GM06990 (cell line): ENCODE results near the gene GNA14.
"Not testable (repeated sequence)": the region's sequence is repeated elsewhere in the genome, so short reads cannot be mapped to it uniquely, and the experiment has no call there.

Experiments used
- DNase-seq: peaks from one replicate; pipeline ENCODE4 v3.0.0-alpha.2; 2011; ENCODE audit not compliant: insufficient read length; ENCODE audit errors: extremely low read depth
- H3K27me3 ChIP-seq: replicated peaks from 2 replicates; pipeline ENCODE4 v1.6.0; 2011; ENCODE audit warnings: low read length; ENCODE audit not compliant: control insufficient read depth, insufficient read depth
- H3K36me3 ChIP-seq: 2 replicates; pipeline ENCODE4 v1.5.1; 2011; ENCODE audit warnings: low read length; ENCODE audit not compliant: control insufficient read depth, insufficient read depth
- H3K4me3 ChIP-seq: replicated peaks from 2 replicates; pipeline ENCODE4 v1.5.1; 2011; ENCODE audit warnings: low read depth, mild to moderate bottlenecking, control low read depth, low read length
- CTCF ChIP-seq: IDR thresholded peaks from 2 replicates; pipeline ENCODE4 v1.5.1; 2011; ENCODE audit warnings: low read length, control low read depth, mild to moderate bottlenecking, inconsistent platforms; ENCODE audit not compliant: insufficient read depth, poor library complexity, severe bottlenecking

GNA14 gene

GRCh38 chr9:77451507-77451906 lies 196.6 kb downstream of the GNA14 start:
- no peaks in the 10 kb centered on the region for H3K36me3 ChIP-seq
- no peaks in the 10 kb centered on the region; the same call in 1 of the 2 replicates for H3K27me3 ChIP-seq
- TF ChIP-seq CTCF = no peak
- DNase-seq = no peak
- H3K4me3 ChIP-seq = no peak overlapping the region

GRCh38 chr9:77450085-77450475 lies 198.0 kb downstream of the GNA14 start:
- DNase-seq = no peak
- TF ChIP-seq CTCF = no peak

GRCh38 chr9:77449240-77450084 lies 198.7 kb downstream of the GNA14 start:
- no peak for DNase-seq
- no peak for TF ChIP-seq CTCF
- Histone ChIP-seq H3K36me3 (no peaks in the 10 kb centered on the region), H3K27me3 (peaks cover 1% of the 10 kb centered on the region; the same call in 1 of the 2 replicates), H3K4me3 (no peak overlapping the region)

More at GRCh38 chr9:77450085-77450475, 198.0 kb downstream of the GNA14 start:
- H3K36me3 ChIP-seq = no peaks in the 10 kb centered on the region
- no peak overlapping the region for H3K4me3 ChIP-seq
- H3K27me3 ChIP-seq = peaks cover under 1% of the 10 kb centered on the region; the same call in 1 of the 2 replicates

GRCh38 chr9:77447646-77448045 lies 200.5 kb downstream of the GNA14 start:
- H3K27me3 ChIP-seq = peaks cover 1% of the 10 kb centered on the region; the same call in 1 of the 2 replicates
- no peak for DNase-seq
- H3K4me3 ChIP-seq = no peak overlapping the region
- no peak for TF ChIP-seq CTCF
- no peaks in the 10 kb centered on the region for H3K36me3 ChIP-seq

GRCh38 chr9:77442436-77442835 lies 205.7 kb downstream of the GNA14 start:
- Histone ChIP-seq H3K36me3 (no peaks in the 10 kb centered on the region), H3K4me3 (no peak overlapping the region), H3K27me3 (peaks cover 1% of the 10 kb centered on the region; the same call in 1 of the 2 replicates)
- no peak for DNase-seq
- TF ChIP-seq CTCF = no peak

GRCh38 chr9:77441124-77441523 lies 207.0 kb downstream of the GNA14 start:
- H3K4me3 ChIP-seq, H3K36me3 ChIP-seq, DNase-seq, H3K27me3 ChIP-seq: not testable (repeated sequence)
